ENCODE data around the gene OR51D1.

OR51D1 gene

GRCh38 chr11:4682623-4683419, 45.5 kb downstream of the OR51D1 start:
- Histone ChIP-seq H4K8ac (ENCODE audit: low read depth, low read length) (no peak overlapping the region), H3K79me2 (ENCODE audit: control insufficient read depth, insufficient read depth, low read length) (no peaks in the 10 kb centered on the region), H2BK120ac (ENCODE audit: low read depth, low read length) (no peak overlapping the region), H3K4me1 (ENCODE audit: control insufficient read depth, low read depth, low read length) (no peaks in the 10 kb centered on the region), H3K4me2 (ENCODE audit: low read length) (no peak overlapping the region), H3K23ac (ENCODE audit: low read length) (no peak overlapping the region), H3K56ac (ENCODE audit: low read length) (no peak overlapping the region), H2AK5ac (ENCODE audit: low read length) (no peak overlapping the region), H3K27ac (ENCODE audit: low read depth, low read length) (no peak overlapping the region), H2BK5ac (ENCODE audit: low read length) (no peak overlapping the region), H3K18ac (ENCODE audit: low read length) (no peak overlapping the region), H3K9ac (ENCODE audit: low read length) (no peak overlapping the region), H3K4ac (ENCODE audit: low read depth, low read length) (no peak overlapping the region), H4K5ac (ENCODE audit: low read length) (no peak overlapping the region), H3K79me1 (ENCODE audit: low read length) (no peaks in the 10 kb centered on the region), H2BK15ac (replicated peaks; ENCODE audit: low read depth) (no peak overlapping the region), H3K4me3 (ENCODE audit: low read length) (no peak overlapping the region), H3K27me3 (ENCODE audit: insufficient read depth, low read length, poor library complexity) (no peaks in the 10 kb centered on the region), H3K36me3 (ENCODE audit: control insufficient read depth, insufficient read depth, low read length) (no peaks in the 10 kb centered on the region)
- WGBS (ENCODE audit: extremely low coverage, insufficient coverage, low lambda C conversion rate) = no CpG with 5 or more reads among the region's 2 CpGs
- DNase-seq = no peak

- no peak overlapping the region for H2AK5ac ChIP-seq (ENCODE audit: low read length)
- H3K79me1 ChIP-seq (ENCODE audit: low read length) = no peaks in the 10 kb centered on the region
- no peak overlapping the region for H3K23ac ChIP-seq (ENCODE audit: low read length)
- no peak overlapping the region for H3K27ac ChIP-seq (ENCODE audit: low read depth, low read length)
- H3K36me3 ChIP-seq (ENCODE audit: control insufficient read depth, insufficient read depth, low read length) = no peaks in the 10 kb centered on the region
- no CpG with 5 or more reads among the region's 3 CpGs for WGBS (ENCODE audit: extremely low coverage, insufficient coverage, low lambda C conversion rate)
- no peak overlapping the region for H3K4ac ChIP-seq (ENCODE audit: low read depth, low read length)
- DNase-seq = no peak
- no peak overlapping the region for H4K5ac ChIP-seq (ENCODE audit: low read length)
- no peak overlapping the region for H3K4me2 ChIP-seq (ENCODE audit: low read length)
- no peak overlapping the region for H2BK120ac ChIP-seq (ENCODE audit: low read depth, low read length)
- H2BK5ac ChIP-seq (ENCODE audit: low read length) = no peak overlapping the region
- H3K56ac ChIP-seq (ENCODE audit: low read length) = no peak overlapping the region
- H3K4me1 ChIP-seq (ENCODE audit: control insufficient read depth, low read depth, low read length) = no peaks in the 10 kb centered on the region
- H2BK15ac ChIP-seq (replicated peaks; ENCODE audit: low read depth) = no peak overlapping the region
- no peak overlapping the region for H3K4me3 ChIP-seq (ENCODE audit: low read length)
- no peak overlapping the region for H4K8ac ChIP-seq (ENCODE audit: low read depth, low read length)
- H3K18ac ChIP-seq (ENCODE audit: low read length) = no peak overlapping the region
- no peaks in the 10 kb centered on the region for H3K27me3 ChIP-seq (ENCODE audit: insufficient read depth, low read length, poor library complexity)
- H3K79me2 ChIP-seq (ENCODE audit: control insufficient read depth, insufficient read depth, low read length) = no peaks in the 10 kb centered on the region
- H3K9ac ChIP-seq (ENCODE audit: low read length) = no peak overlapping the region
These were observed 47.5 kb downstream of the OR51D1 start for GRCh38 chr11:4684631-4685285.

Data from mesendoderm (in vitro differentiated cells).